ENCODE results near the gene RBP2. TPM values are rescaled to one million over a fixed set of nuclear protein-coding genes. Genes with fewer than 3 reads are reported as not detected.

The RBP2 gene
- total RNA-seq, 4 donors from 2014 or later = 315 to 3,455 (median 1,233) TPM

Other genes with a start within 250 kb of the RBP2 start
- gene MRPS22, start 132.5 kb downstream of the RBP2 start, total RNA-seq = 10 to 100 TPM; 38.7 to 72.3 (median 45.9) TPM
- gene COPB2, start 86.9 kb downstream of the RBP2 start, total RNA-seq = 100 to 1,000 TPM in 1 of 4 donors, 10 to 100 TPM in 3; 69.7 to 103 (median 87.2) TPM
- gene RBP1, start 63.2 kb upstream of the RBP2 start, total RNA-seq = 10 to 100 TPM in 1 of 4 donors, 1 to 10 TPM in 2, not detected in 1; 4.7 to 14.9 (median 4.9) TPM
- 10 to 100 TPM in 3 of 4 donors, 1 to 10 TPM in 1; 5.6 to 46.2 (median 14.2) TPM for gene NMNAT3, start 201.5 kb upstream of the RBP2 start, total RNA-seq